Sigmoid colon (tissue), 4 donors: ENCODE data around the gene LRFN2.

ENCODE experiments used
- CTCF ChIP-seq, 4 experiments: fragments of 450-650 bp in 3 of 4; fragments of 200-600 bp in 1 of 4; IDR thresholded peaks; one replicate each; pipeline ENCODE4 v1.5.1; 2016 to 2019; ENCODE audit warnings: antibody characterized with exemption in 4 of 4, mild to moderate bottlenecking in 3 of 4, moderate library complexity in 2 of 4
- EP300 ChIP-seq, 4 donors: sonication (generic); formaldehyde crosslinking; IDR thresholded peaks; one replicate each; pipeline ENCODE4 v1.6.1; 2017; ENCODE audit warnings: antibody characterized with exemption in 4 of 4
- POLR2A ChIP-seq, 2 donors: fragments of 450-650 bp; IDR thresholded peaks; one replicate each; pipeline ENCODE4 v1.6.1; 2016; ENCODE audit warnings: antibody characterized with exemption in 2 of 2, mild to moderate bottlenecking in 2 of 2, moderate library complexity in 2 of 2
- POLR2AphosphoS5 ChIP-seq, 4 donors: sonication (generic); formaldehyde crosslinking; IDR thresholded peaks; one replicate each; pipeline ENCODE4 v1.6.1; 2017; ENCODE audit warnings: antibody characterized with exemption in 4 of 4

GRCh38 chr6:40369891-40370290 lies 217.3 kb downstream of the LRFN2 start:
- TF ChIP-seq CTCF (IDR thresholded peaks at IDR 0.05) (no peak), POLR2AphosphoS5 (IDR thresholded peaks at IDR 0.05) (no peak), POLR2A (IDR thresholded peaks at IDR 0.05) (no peak), EP300 (IDR thresholded peaks at IDR 0.05) (no peak)
